ENCODE results near the gene MUC13. TPM values are rescaled to one million over a fixed set of nuclear protein-coding genes. Genes with fewer than 3 reads are reported as not detected.
A peak's percentile ranks its signal among the peaks of the same experiment; 100 is the strongest.

Gene MUC13
- total RNA-seq, 1 donor from 2014 or later = not detected

- DNase-seq (ENCODE audit: low read depth in 2 of 2) = no peak
Measured at GRCh38 chr3:124903896-124904834, 30.4 kb downstream of the MUC13 start.

- DNase-seq (ENCODE audit: low read depth in 2 of 2) = no peak
Measured at GRCh38 chr3:124896824-124897526, 37.6 kb downstream of the MUC13 start.

GRCh38 chr3:124895756-124896155 lies 38.8 kb downstream of the MUC13 start:
- no peak for DNase-seq (ENCODE audit: low read depth in 2 of 2)

- DNase-seq (ENCODE audit: low read depth in 2 of 2) = no peak
Measured at GRCh38 chr3:124893526-124893925, 41.0 kb downstream of the MUC13 start.

- DNase-seq (ENCODE audit: low read depth in 2 of 2) = no peak
Measured at GRCh38 chr3:124890573-124891190, 43.9 kb downstream of the MUC13 start.

GRCh38 chr3:124888482-124889441 lies 45.8 kb downstream of the MUC13 start:
- no peak for DNase-seq (ENCODE audit: low read depth in 2 of 2)

GRCh38 chr3:124887932-124888298 lies 46.6 kb downstream of the MUC13 start:
- no peak for DNase-seq (ENCODE audit: low read depth in 2 of 2)

GRCh38 chr3:124887177-124887931 lies 47.2 kb downstream of the MUC13 start, which contains the start of gene ITGB5:
Gene ITGB5, minus strand, starts transcription at chr3:124887365. Its CDS starts 365 bp downstream, at chr3:124887000.
- DNase-seq (ENCODE audit: low read depth in 2 of 2) = peak; percentile 51 to 57

GRCh38 chr3:124886168-124887056 lies 48.1 kb downstream of the MUC13 start:
- peak; percentile 31 to 63 for DNase-seq (ENCODE audit: low read depth in 2 of 2)

- no peak for DNase-seq (ENCODE audit: low read depth in 2 of 2)
Measured at GRCh38 chr3:124885466-124886167, 48.9 kb downstream of the MUC13 start.

GRCh38 chr3:124884474-124885101 lies 50.0 kb downstream of the MUC13 start:
- DNase-seq (ENCODE audit: low read depth in 2 of 2) = no peak

- no peak for DNase-seq (ENCODE audit: low read depth in 2 of 2)
Measured at GRCh38 chr3:124883766-124884473, 50.6 kb downstream of the MUC13 start.

- no peak for DNase-seq (ENCODE audit: low read depth in 2 of 2)
Measured at GRCh38 chr3:124882816-124883747, 51.5 kb downstream of the MUC13 start.

- no peak for DNase-seq (ENCODE audit: low read depth in 2 of 2)
Measured at GRCh38 chr3:124881976-124882697, 52.4 kb downstream of the MUC13 start.

GRCh38 chr3:124879337-124879680 lies 55.2 kb downstream of the MUC13 start:
- DNase-seq (ENCODE audit: low read depth in 2 of 2) = peak in 1 of 2 donors; percentile 10
